Neural progenitor cell (in vitro differentiated cells): ENCODE results near the gene KDM3A. TPM values are rescaled to one million over a fixed set of nuclear protein-coding genes. Genes with fewer than 3 reads are reported as not detected.

Experiments
- DNase-seq: peaks from one replicate; pipeline ENCODE4 v3.0.0-alpha.2; 2016; ENCODE audit warnings: low spot score
- H2AFZ ChIP-seq: fragments of 200-600 bp; sonication (generic); replicated peaks from 2 replicates; pipeline ENCODE4 v1.6.1; 2016; ENCODE audit warnings: antibody characterized with exemption
- H3F3A ChIP-seq: fragments of 200-600 bp; sonication (generic); 2 replicates; pipeline ENCODE4 v1.6.1; 2016; ENCODE audit warnings: antibody characterized with exemption, low read depth
- H3K27ac ChIP-seq: fragments of 200-600 bp; sonication (generic); 2 replicates; pipeline ENCODE4 v1.5.1; 2016; ENCODE audit warnings: mild to moderate bottlenecking
- H3K27me3 ChIP-seq: fragments of 200-600 bp; sonication (generic); 2 replicates; pipeline ENCODE4 v1.6.1; 2016; ENCODE audit warnings: mild to moderate bottlenecking, moderate library complexity
- H3K36me3 ChIP-seq: fragments of 200-600 bp; sonication (generic); 2 replicates; pipeline ENCODE4 v1.5.1; 2016
- H3K4me1 ChIP-seq: fragments of 200-600 bp; sonication (generic); 2 replicates; pipeline ENCODE4 v1.6.1; 2016; ENCODE audit warnings: mixed run types
- H3K4me2 ChIP-seq: fragments of 200-600 bp; sonication (generic); 2 replicates; pipeline ENCODE4 v1.6.1; 2016
- H3K4me3 ChIP-seq: fragments of 200-600 bp; sonication (generic); 2 replicates; pipeline ENCODE4 v1.5.1; 2016
- H3K79me2 ChIP-seq: fragments of 200-600 bp; sonication (generic); 2 replicates; pipeline ENCODE4 v1.6.1; 2016; ENCODE audit warnings: low read depth
- H3K9ac ChIP-seq: fragments of 200-600 bp; sonication (generic); 2 replicates; pipeline ENCODE4 v1.6.1; 2016
- H3K9me3 ChIP-seq: fragments of 200-600 bp; sonication (generic); 2 replicates; pipeline ENCODE4 v1.5.1; 2016; ENCODE audit warnings: low read depth
- H4K20me1 ChIP-seq: fragments of 200-600 bp; sonication (generic); 2 replicates; pipeline ENCODE4 v1.6.1; 2016; ENCODE audit warnings: low read depth
- H3K27ac Mint-ChIP-seq: 3 replicates; pipeline ENCODE4 v1.8.0; 2021; ENCODE audit warnings: mixed read lengths
- H3K27me3 Mint-ChIP-seq: 2 replicates; pipeline ENCODE4 v1.8.0; 2022; ENCODE audit warnings: low read depth, mild to moderate bottlenecking, inconsistent platforms, moderate library complexity, mixed read lengths; ENCODE audit not compliant: insufficient read depth
- H3K36me3 Mint-ChIP-seq: 3 replicates; pipeline ENCODE4 v1.8.0; 2021; ENCODE audit warnings: mixed read lengths
- H3K4me1 Mint-ChIP-seq: 3 replicates; pipeline ENCODE4 v1.8.0; 2021; ENCODE audit warnings: mixed read lengths
- H3K4me3 Mint-ChIP-seq: 3 replicates; pipeline ENCODE4 v1.8.0; 2021; ENCODE audit warnings: mild to moderate bottlenecking, moderate library complexity, mixed read lengths
- H3K9me3 Mint-ChIP-seq: 3 replicates; pipeline ENCODE4 v1.8.0; 2020; ENCODE audit warnings: mixed read lengths
- CTCF ChIP-seq: fragments of 200-600 bp; sonication (generic); IDR thresholded peaks from 2 replicates; pipeline ENCODE4 v1.5.1; 2017; ENCODE audit warnings: antibody characterized with exemption, mild to moderate bottlenecking
- EZH2 ChIP-seq: fragments of 200-600 bp; sonication (generic); IDR thresholded peaks from 2 replicates; pipeline ENCODE4 v1.6.1; 2017; ENCODE audit warnings: antibody characterized with exemption, mild to moderate bottlenecking, moderate library complexity
- EZH2phosphoT487 ChIP-seq: fragments of 200-600 bp; sonication (generic); IDR thresholded peaks from 2 replicates; pipeline ENCODE4 v1.6.1; 2017; ENCODE audit warnings: antibody characterized with exemption
- total RNA-seq: library from RNA; depleted of rRNA; stranded (reverse); fragments of >200 nt; gene quantifications from 2 replicates; pipeline ENCODE4 v1.2.3, GENCODE V29; 2015; ENCODE audit warnings: low replicate concordance

Gene KDM3A
- total RNA-seq, 1 donor from 2014 or later = 84.9 TPM

DNA sequence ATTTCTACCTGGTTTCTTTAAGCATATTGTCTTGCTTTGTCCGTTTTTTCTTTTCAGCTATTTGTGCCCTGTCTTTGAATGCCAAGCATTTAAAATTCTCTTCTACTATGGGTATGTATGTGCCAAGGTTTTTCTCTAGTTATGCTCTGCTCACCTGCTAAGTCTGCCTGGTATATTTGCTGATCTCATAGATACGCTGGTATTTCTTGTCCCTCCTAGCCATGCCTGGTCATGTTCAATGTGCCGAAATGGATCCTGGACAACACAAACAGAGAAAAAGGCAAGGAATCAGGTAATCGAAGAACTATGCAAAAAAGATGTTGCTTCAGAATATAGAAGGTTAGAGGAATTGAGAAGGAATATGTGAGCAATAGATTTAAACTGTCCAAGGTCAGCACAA, 14.9 kb upstream of the KDM3A start:
- peaks cover 3% of the 10 kb centered on the region for H3K27me3 Mint-ChIP-seq
- Histone ChIP-seq H3F3A (no peaks in the 10 kb centered on the region), H3K27ac (no peak overlapping the region), H3K27me3 (peaks cover 26% of the 10 kb centered on the region), H3K4me3 (no peak overlapping the region), H3K9ac (no peak overlapping the region), H2AFZ (no peak overlapping the region), H3K4me1 (no peaks in the 10 kb centered on the region), H3K36me3 (no peaks in the 10 kb centered on the region), H4K20me1 (no peaks in the 10 kb centered on the region), H3K79me2 (no peaks in the 10 kb centered on the region), H3K9me3 (peaks cover 19% of the 10 kb centered on the region), H3K4me2 (no peak overlapping the region)
- H3K36me3 Mint-ChIP-seq = no peaks in the 10 kb centered on the region
- H3K27ac Mint-ChIP-seq = no peak overlapping the region
- H3K4me3 Mint-ChIP-seq = no peak overlapping the region
- no peak for DNase-seq
- H3K4me1 Mint-ChIP-seq = peaks cover 4% of the 10 kb centered on the region
- H3K9me3 Mint-ChIP-seq = peaks cover 8% of the 10 kb centered on the region
- TF ChIP-seq EZH2 = no peak
- no peak for TF ChIP-seq CTCF
- no peak for TF ChIP-seq EZH2phosphoT487

GRCh38 chr2:86429335-86429734, 11.8 kb upstream of the KDM3A start:
- Histone ChIP-seq H3K9me3 (peaks cover 7% of the 10 kb centered on the region), H3F3A (no peaks in the 10 kb centered on the region), H3K9ac (no peak overlapping the region), H3K79me2 (no peaks in the 10 kb centered on the region), H3K27me3 (peaks cover 32% of the 10 kb centered on the region), H3K4me3 (no peak overlapping the region), H3K27ac (no peak overlapping the region), H3K36me3 (no peaks in the 10 kb centered on the region), H4K20me1 (no peaks in the 10 kb centered on the region), H2AFZ (no peak overlapping the region), H3K4me2 (no peak overlapping the region), H3K4me1 (no peaks in the 10 kb centered on the region)
- Mint-ChIP-seq H3K4me1 (peaks cover 4% of the 10 kb centered on the region), H3K4me3 (no peak overlapping the region), H3K36me3 (no peaks in the 10 kb centered on the region), H3K27ac (no peak overlapping the region), H3K9me3 (peaks cover 8% of the 10 kb centered on the region), H3K27me3 (peaks cover 5% of the 10 kb centered on the region)
- no peak for DNase-seq
- no peak for TF ChIP-seq CTCF
- no peak for TF ChIP-seq EZH2
- no peak for TF ChIP-seq EZH2phosphoT487

DNA sequence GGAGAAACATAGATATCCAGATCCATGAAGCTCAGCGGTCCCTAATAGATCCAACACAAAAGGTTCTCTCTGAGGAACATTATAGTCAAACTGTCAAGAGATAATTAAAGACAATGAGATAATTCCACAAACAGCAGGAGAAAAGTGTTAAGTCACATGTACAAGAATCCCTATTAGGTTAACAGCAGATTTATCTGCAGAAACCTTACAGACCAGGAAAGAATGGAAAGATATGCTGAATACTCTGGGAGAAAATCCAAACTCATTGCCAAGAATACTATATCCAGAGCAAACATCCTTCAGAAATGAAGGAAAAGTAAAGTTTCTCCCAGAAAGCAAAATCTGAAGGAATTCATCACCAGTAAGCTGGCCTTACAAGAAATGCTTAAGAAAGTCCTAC, 10.8 kb upstream of the KDM3A start:
- no peak overlapping the region for H3K9ac ChIP-seq
- peaks cover 7% of the 10 kb centered on the region for H3K9me3 ChIP-seq
- H3K27me3 ChIP-seq = peaks cover 22% of the 10 kb centered on the region
- Mint-ChIP-seq H3K4me1 (peaks cover 4% of the 10 kb centered on the region), H3K27ac (no peak overlapping the region), H3K27me3 (peaks cover 4% of the 10 kb centered on the region), H3K4me3 (no peak overlapping the region), H3K9me3 (peaks cover 8% of the 10 kb centered on the region), H3K36me3 (no peaks in the 10 kb centered on the region)
- no peaks in the 10 kb centered on the region for H3K36me3 ChIP-seq
- no peaks in the 10 kb centered on the region for H3F3A ChIP-seq
- no peaks in the 10 kb centered on the region for H4K20me1 ChIP-seq
- H3K4me2 ChIP-seq = no peak overlapping the region
- no peak overlapping the region for H2AFZ ChIP-seq
- DNase-seq = no peak
- H3K4me3 ChIP-seq = no peak overlapping the region
- H3K79me2 ChIP-seq = no peaks in the 10 kb centered on the region
- H3K4me1 ChIP-seq = no peaks in the 10 kb centered on the region
- no peak overlapping the region for H3K27ac ChIP-seq
- no peak for TF ChIP-seq EZH2phosphoT487
- TF ChIP-seq CTCF = no peak
- TF ChIP-seq EZH2 = no peak

DNA sequence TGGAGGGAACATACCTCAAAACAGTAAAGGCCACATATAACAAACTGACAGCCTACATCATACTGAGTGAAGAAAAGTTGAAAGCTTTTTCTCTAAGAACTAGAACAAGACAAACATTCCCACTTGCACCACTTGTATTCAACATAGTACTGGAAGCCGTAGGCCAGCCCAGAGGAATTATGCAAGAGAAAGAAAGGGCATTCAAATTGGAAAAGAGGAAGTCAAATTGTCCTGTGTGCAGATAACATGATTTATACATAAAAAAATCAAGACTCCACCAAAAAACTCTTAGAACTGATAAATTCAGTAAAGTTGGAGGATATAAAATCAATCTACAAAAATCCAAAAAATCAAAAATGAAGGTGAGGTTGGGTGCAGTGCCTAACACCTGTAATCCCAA, 8.0 kb upstream of the KDM3A start:
- Histone ChIP-seq H3K4me1 (no peaks in the 10 kb centered on the region), H3K9me3 (peaks cover 15% of the 10 kb centered on the region), H4K20me1 (no peaks in the 10 kb centered on the region), H3K27me3 (peaks cover 13% of the 10 kb centered on the region), H3F3A (no peaks in the 10 kb centered on the region), H3K4me2 (no peak overlapping the region), H3K4me3 (no peak overlapping the region), H3K36me3 (peaks cover 7% of the 10 kb centered on the region), H2AFZ (no peak overlapping the region), H3K27ac (no peak overlapping the region), H3K79me2 (no peaks in the 10 kb centered on the region), H3K9ac (no peak overlapping the region)
- Mint-ChIP-seq H3K27ac (no peak overlapping the region), H3K36me3 (no peaks in the 10 kb centered on the region), H3K4me3 (no peak overlapping the region), H3K4me1 (no peaks in the 10 kb centered on the region), H3K27me3 (peaks cover 2% of the 10 kb centered on the region), H3K9me3 (peaks cover 20% of the 10 kb centered on the region)
- TF ChIP-seq EZH2phosphoT487 (no peak), CTCF (no peak), EZH2 (no peak)
- DNase-seq = no peak
